IMR-90 (cell line): ENCODE results near the gene RNF225. TPM values are rescaled to one million over a fixed set of nuclear protein-coding genes. Genes with fewer than 3 reads are reported as not detected.

Experiments
- ATAC-seq: fragments of 200-7000 bp; cut with Tn5 transposase; 2 replicates; pipeline ENCODE4 v1.9.1; 2020; ENCODE audit warnings: low read depth, mild to moderate bottlenecking, moderate library complexity
- BruUV-seq: library from RNA; stranded (reverse); fragments of 400-500 nt; replicated peaks from 2 replicates; lab custom pipeline; 2021; lab: Mats Ljungman, UMichigan
- CTCF ChIA-PET: fragments of 300-600 bp; formaldehyde crosslinking; extraction: SDS; loops from one replicate; lab custom pipeline; 2021; ENCODE audit warnings: antibody characterized with exemption; lab: Yijun Ruan, JAX
- POLR2A ChIA-PET: fragments of 300-600 bp; sonication (Branson Sonifier 250); formaldehyde crosslinking; loops from one replicate; lab custom pipeline; 2022; ENCODE audit warnings: antibody characterized with exemption; ENCODE audit not compliant: unreplicated experiment; lab: Charles Lee
- DNase-seq: peaks from one replicate; pipeline ENCODE4 v3.0.0; 2013
- H2AFZ ChIP-seq: replicated peaks from 2 replicates; pipeline ENCODE3; 2013; ENCODE audit warnings: low read length, mild to moderate bottlenecking; ENCODE audit not compliant: poor library complexity
- H2AK5ac ChIP-seq: 2 replicates; pipeline ENCODE4 v1.6.1; 2013; ENCODE audit warnings: low read depth, low read length, inconsistent platforms
- H2AK9ac ChIP-seq: replicated peaks from 2 replicates; pipeline ENCODE3; 2013; ENCODE audit warnings: mild to moderate bottlenecking, low read depth, low read length, moderate library complexity; ENCODE audit not compliant: poor library complexity
- H2BK120ac ChIP-seq: 2 replicates; pipeline ENCODE4 v1.6.1; 2013; ENCODE audit warnings: low read depth, low read length, inconsistent platforms
- H2BK15ac ChIP-seq: 3 replicates; pipeline ENCODE4 v1.6.1; 2013; ENCODE audit warnings: low read depth, low read length, inconsistent platforms
- H2BK20ac ChIP-seq: 2 replicates; pipeline ENCODE4 v1.6.1; 2013; ENCODE audit warnings: low read depth, mild to moderate bottlenecking, inconsistent platforms, low read length, moderate library complexity
- H2BK5ac ChIP-seq: 2 replicates; pipeline ENCODE4 v1.6.1; 2013; ENCODE audit warnings: mild to moderate bottlenecking, low read depth, low read length, inconsistent platforms; ENCODE audit not compliant: poor library complexity, severe bottlenecking
- H3K14ac ChIP-seq: replicated peaks from 2 replicates; pipeline ENCODE4 v1.6.1; 2013; ENCODE audit warnings: low read depth, low read length, inconsistent platforms
- H3K18ac ChIP-seq: 2 replicates; pipeline ENCODE4 v1.6.1; 2013; ENCODE audit warnings: low read depth, low read length, control low read depth
- H3K23ac ChIP-seq: 2 replicates; pipeline ENCODE4 v1.6.1; 2013; ENCODE audit warnings: low read depth, low read length, inconsistent platforms
- H3K27ac ChIP-seq: 2 replicates; pipeline ENCODE4 v1.5.1; 2013; ENCODE audit warnings: mild to moderate bottlenecking, control low read depth, low read length; ENCODE audit not compliant: insufficient read depth
- H3K27me3 ChIP-seq: 2 replicates; pipeline ENCODE4 v1.6.1; 2013; ENCODE audit warnings: low read length; ENCODE audit not compliant: control insufficient read depth, insufficient read depth
- H3K36me3 ChIP-seq: 2 replicates; pipeline ENCODE4 v1.6.1; 2013; ENCODE audit warnings: low read length, mixed read lengths; ENCODE audit not compliant: control insufficient read depth, insufficient read depth
- H3K4ac ChIP-seq: 2 replicates; pipeline ENCODE4 v1.6.1; 2013; ENCODE audit warnings: low read depth, low read length, inconsistent platforms
- H3K4me1 ChIP-seq: 2 replicates; pipeline ENCODE4 v1.6.1; 2013; ENCODE audit warnings: low read length, mixed read lengths; ENCODE audit not compliant: control insufficient read depth, insufficient read depth
- H3K4me2 ChIP-seq: 2 replicates; pipeline ENCODE4 v1.6.1; 2013; ENCODE audit warnings: low read depth, mild to moderate bottlenecking, control low read depth, low read length, moderate library complexity
- H3K4me3 ChIP-seq: 2 replicates; pipeline ENCODE4 v1.5.1; 2013; ENCODE audit warnings: low read depth, mild to moderate bottlenecking, control low read depth, low read length, moderate library complexity; ENCODE audit not compliant: insufficient read depth
- H3K56ac ChIP-seq: 2 replicates; pipeline ENCODE4 v1.6.1; 2013; ENCODE audit warnings: low read length, inconsistent platforms; ENCODE audit not compliant: insufficient read depth; ENCODE audit errors: extremely low read depth
- H3K79me1 ChIP-seq, 2 experiments: 2 replicates each; pipeline ENCODE4 v1.6.1; 2013; ENCODE audit warnings: low read length in 2 of 2, inconsistent platforms in 1 of 2, low read depth in 1 of 2
- H3K9ac ChIP-seq: 2 replicates; pipeline ENCODE4 v1.6.1; 2013; ENCODE audit warnings: low read depth, low read length, control low read depth
- H3K9me1 ChIP-seq: 2 replicates; pipeline ENCODE4 v1.6.1; 2013; ENCODE audit warnings: low read length, inconsistent platforms; ENCODE audit not compliant: insufficient read depth
- H3K9me3 ChIP-seq: 2 replicates; pipeline ENCODE4 v1.6.1; 2013; ENCODE audit warnings: low read length; ENCODE audit not compliant: control insufficient read depth, insufficient read depth
- H4K20me1 ChIP-seq: 2 replicates; pipeline ENCODE4 v1.6.1; 2013; ENCODE audit warnings: low read length, inconsistent platforms; ENCODE audit not compliant: insufficient read depth
- H4K5ac ChIP-seq: 2 replicates; pipeline ENCODE4 v1.6.1; 2013; ENCODE audit warnings: mild to moderate bottlenecking, low read depth, low read length, control low read depth
- H4K8ac ChIP-seq, 2 experiments: 2 replicates each; pipeline ENCODE4 v1.6.1; 2013; ENCODE audit warnings: low read depth in 2 of 2, low read length in 2 of 2, control low read depth in 1 of 2, inconsistent platforms in 1 of 2
- H4K91ac ChIP-seq: 2 replicates; pipeline ENCODE4 v1.6.1; 2013; ENCODE audit warnings: low read depth, low read length, inconsistent platforms; ENCODE audit not compliant: insufficient read depth
- CHD1 ChIP-seq: IDR thresholded peaks from 2 replicates; pipeline ENCODE4 v1.6.1; 2012; ENCODE audit warnings: low read depth, low read length, improper control_type of control experiment
- MXI1 ChIP-seq: IDR thresholded peaks from 2 replicates; pipeline ENCODE4 v1.6.1; 2012; ENCODE audit warnings: low read depth, mild to moderate bottlenecking, low read length, moderate library complexity, borderline replicate concordance
- WGBS, 2 experiments: methylation state at CpG; one replicate each; pipeline versions ENCODE4 v1.1.5 to v1.1.7; 2013; ENCODE audit warnings: missing lambda C conversion rate in 2 of 2; ENCODE audit not compliant: insufficient read length in 1 of 2; ENCODE audit errors: extremely low coverage in 2 of 2; 5-methylcytosine and 5-hydroxymethylcytosine counted together
- dilution Hi-C: fragments of 300-500 bp; cut with HindIII; formaldehyde crosslinking; loops from one replicate; pipeline ENCODE4 v1.14.3; 2018; ENCODE audit warnings: low sequenced_read_pairs; ENCODE audit not compliant: unreplicated experiment
- in situ Hi-C: fragments of 300-500 bp; cut with MboI; formaldehyde crosslinking; loops from 3 replicates; pipeline ENCODE4 v1.14.3; 2019; ENCODE audit warnings: low sequenced_read_pairs, inconsistent platforms, mixed read lengths
- intact Hi-C: fragments of 100-400 bp; cut with micrococcal nuclease; formaldehyde crosslinking; loops from 2 replicates; pipeline ENCODE4 v1.10.0; 2022
- polyA plus RNA-seq, 3 experiments: library from polyadenylated mRNA; depleted of rRNA; stranded (reverse); fragments of >200 nt; gene quantifications; 2 replicates each; pipeline ENCODE4 v1.2.3, GENCODE V29; 2012; ENCODE audit warnings: low replicate concordance in 1 of 3
- total RNA-seq: library from RNA; depleted of rRNA; stranded (reverse); fragments of >200 nt; gene quantifications from 2 replicates; pipeline ENCODE4 v1.2.3, GENCODE V29; 2012

RNF225 gene
- total and polyA plus RNA-seq, 2 of the 4 experiments (the other 2 are of a cell fraction), result 0.10 TPM; not detected in 1

DNA sequence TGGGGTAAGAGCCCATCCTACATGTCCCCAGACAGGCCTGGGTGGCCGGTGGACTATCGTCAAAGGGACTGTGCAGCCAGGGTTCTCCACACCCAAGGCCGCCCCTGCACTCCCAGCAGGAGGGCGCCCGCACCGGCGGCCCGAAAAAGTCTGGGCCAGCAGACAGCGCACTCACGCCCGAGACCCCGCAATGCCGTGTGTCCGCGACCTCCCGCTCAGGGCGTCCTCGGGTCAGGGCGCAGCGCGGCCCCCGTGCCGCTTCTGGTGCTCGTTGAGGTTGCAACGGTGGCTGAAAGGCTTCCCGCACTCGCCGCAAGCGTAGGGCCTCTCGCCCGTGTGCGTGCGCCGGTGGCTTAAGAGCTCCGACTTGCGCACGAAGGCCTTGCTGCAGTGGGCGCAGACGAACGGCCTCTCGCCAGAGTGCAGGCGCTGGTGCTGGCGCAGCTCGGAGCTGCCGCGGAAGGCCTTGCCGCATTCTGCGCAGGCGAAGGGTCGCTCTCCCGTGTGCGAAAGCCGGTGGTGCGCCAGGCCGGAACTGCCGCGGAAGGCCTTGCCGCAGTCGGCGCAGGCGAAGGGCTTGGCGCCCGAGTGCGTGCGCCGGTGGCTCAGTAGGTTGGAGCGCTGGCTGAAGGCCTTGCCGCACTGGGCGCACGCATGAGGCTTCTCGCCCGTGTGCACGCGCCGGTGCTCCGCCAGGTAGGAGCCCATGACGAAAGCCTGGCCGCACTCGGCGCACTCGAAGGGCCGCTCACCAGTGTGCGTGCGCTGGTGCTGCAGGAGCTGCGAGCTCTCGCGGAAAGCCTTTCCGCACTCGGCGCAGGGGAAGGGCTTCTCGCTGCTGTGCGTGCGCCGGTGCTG lies 39.3 kb upstream of the RNF225 start:
- no peak overlapping the region for H4K8ac ChIP-seq
- peaks cover 7% of the 10 kb centered on the region; the same call in 1 of the 2 replicates for H3K36me3 ChIP-seq
- H3K23ac ChIP-seq, result no peak overlapping the region
- peak overlapping the region; percentile 76 for H2AFZ ChIP-seq
- WGBS, 2 experiments, result 17% methylated on average over 75 of the region's 94 CpGs; no CpG with 5 or more reads in 1 of the 2 experiments
- dilution Hi-C loops (no loop called here), intact Hi-C loops (no loop called here), in situ Hi-C loops (no loop called here)
- peaks cover 0 to 14% of the 10 kb centered on the region in 2 experiments; a peak in 3 of 4 replicates for H3K79me1 ChIP-seq
- DNase-seq, result peak; percentile 43
- H2AK5ac ChIP-seq, result no peak overlapping the region
- CTCF ChIA-PET, result no interaction called here
- peaks cover 10% of the 10 kb centered on the region for H3K27me3 ChIP-seq
- H3K4me1 ChIP-seq, result peaks cover 7% of the 10 kb centered on the region; the same call in 1 of the 2 replicates
- H3K9me3 ChIP-seq, result no peaks in the 10 kb centered on the region
- H3K4me3 ChIP-seq, result peak overlapping the region; percentile 23
- no peak overlapping the region for H4K91ac ChIP-seq
- H3K18ac ChIP-seq, result no peak overlapping the region
- H2BK15ac ChIP-seq, result no peak overlapping the region
- H3K4me2 ChIP-seq, result peak overlapping the region; percentile 86
- H3K14ac ChIP-seq, result no peak overlapping the region
- H3K9me1 ChIP-seq, result peaks cover 4% of the 10 kb centered on the region; the same call in 1 of the 2 replicates
- H4K5ac ChIP-seq, result no peak overlapping the region
- POLR2A ChIA-PET, result no interaction called here
- H2BK5ac ChIP-seq, result no peak overlapping the region
- no peak overlapping the region for H2BK120ac ChIP-seq
- H3K9ac ChIP-seq, result no peak overlapping the region
- peaks cover 8% of the 10 kb centered on the region for H4K20me1 ChIP-seq
- H2AK9ac ChIP-seq, result no peak overlapping the region
- H3K4ac ChIP-seq, result no peak overlapping the region
- no peak overlapping the region for H3K27ac ChIP-seq
- peak; percentile 59 for ATAC-seq
- no TSS peak for BruUV-seq
- H2BK20ac ChIP-seq, result no peak overlapping the region
- H3K56ac ChIP-seq, result no peak overlapping the region
- TF ChIP-seq MXI1 (no peak), CHD1 (no peak)
